Measurements from ENCODE around the gene LNX1.

DNA sequence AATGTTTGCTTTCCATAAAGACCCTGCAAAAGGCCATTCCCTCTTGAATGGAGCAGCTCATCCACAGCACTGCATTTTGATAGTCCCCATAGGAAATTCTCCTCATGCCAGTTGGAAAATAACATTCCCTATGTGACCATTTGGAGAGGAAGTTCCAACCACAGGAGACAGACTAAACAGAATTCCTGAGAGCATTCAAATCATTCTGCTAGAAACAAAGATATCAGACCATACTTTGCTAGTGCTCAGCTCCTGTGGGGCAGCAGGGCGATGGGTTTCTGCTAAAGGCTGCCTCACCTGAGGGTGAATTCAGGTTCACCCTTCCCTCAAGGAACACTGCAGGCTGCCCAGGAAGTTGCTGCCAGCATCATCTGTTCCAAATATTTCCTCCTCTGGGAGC, 58.8 kb downstream of the LNX1 start:
- TF ChIP-seq ARNTL (CRISPR knock-in tag; IDR thresholded peaks at IDR 0.05; ENCODE audit: borderline replicate concordance, low read depth) (no peak), ZNF8 (CRISPR knock-in tag; IDR thresholded peaks at IDR 0.05) (no peak), CSDC2 (CRISPR knock-in tag; IDR thresholded peaks at IDR 0.05) (no peak), ZFP30 (CRISPR knock-in tag; IDR thresholded peaks at IDR 0.05) (no peak)
- TF ChIP-seq, protein P1, sequence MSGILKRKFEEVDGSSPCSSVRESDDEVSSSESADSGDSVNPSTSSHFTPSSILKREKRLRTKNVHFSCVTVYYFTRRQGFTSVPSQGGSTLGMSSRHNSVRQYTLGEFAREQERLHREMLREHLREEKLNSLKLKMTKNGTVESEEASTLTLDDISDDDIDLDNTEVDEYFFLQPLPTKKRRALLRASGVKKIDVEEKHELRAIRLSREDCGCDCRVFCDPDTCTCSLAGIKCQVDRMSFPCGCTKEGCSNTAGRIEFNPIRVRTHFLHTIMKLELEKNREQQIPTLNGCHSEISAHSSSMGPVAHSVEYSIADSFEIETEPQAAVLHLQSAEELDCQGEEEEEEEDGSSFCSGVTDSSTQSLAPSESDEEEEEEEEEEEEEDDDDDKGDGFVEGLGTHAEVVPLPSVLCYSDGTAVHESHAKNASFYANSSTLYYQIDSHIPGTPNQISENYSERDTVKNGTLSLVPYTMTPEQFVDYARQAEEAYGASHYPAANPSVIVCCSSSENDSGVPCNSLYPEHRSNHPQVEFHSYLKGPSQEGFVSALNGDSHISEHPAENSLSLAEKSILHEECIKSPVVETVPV (CRISPR knock-in tag; IDR thresholded peaks at IDR 0.05) = no peak
- TF ChIP-seq, protein P2, sequence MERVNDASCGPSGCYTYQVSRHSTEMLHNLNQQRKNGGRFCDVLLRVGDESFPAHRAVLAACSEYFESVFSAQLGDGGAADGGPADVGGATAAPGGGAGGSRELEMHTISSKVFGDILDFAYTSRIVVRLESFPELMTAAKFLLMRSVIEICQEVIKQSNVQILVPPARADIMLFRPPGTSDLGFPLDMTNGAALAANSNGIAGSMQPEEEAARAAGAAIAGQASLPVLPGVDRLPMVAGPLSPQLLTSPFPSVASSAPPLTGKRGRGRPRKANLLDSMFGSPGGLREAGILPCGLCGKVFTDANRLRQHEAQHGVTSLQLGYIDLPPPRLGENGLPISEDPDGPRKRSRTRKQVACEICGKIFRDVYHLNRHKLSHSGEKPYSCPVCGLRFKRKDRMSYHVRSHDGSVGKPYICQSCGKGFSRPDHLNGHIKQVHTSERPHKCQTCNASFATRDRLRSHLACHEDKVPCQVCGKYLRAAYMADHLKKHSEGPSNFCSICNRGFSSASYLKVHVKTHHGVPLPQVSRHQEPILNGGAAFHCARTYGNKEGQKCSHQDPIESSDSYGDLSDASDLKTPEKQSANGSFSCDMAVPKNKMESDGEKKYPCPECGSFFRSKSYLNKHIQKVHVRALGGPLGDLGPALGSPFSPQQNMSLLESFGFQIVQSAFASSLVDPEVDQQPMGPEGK (CRISPR knock-in tag; IDR thresholded peaks at IDR 0.05; ENCODE audit: borderline replicate concordance) = no peak
